Gastroesophageal sphincter (tissue), 3 donors: ENCODE results near the gene PTPN21.

ENCODE experiments used
- CTCF ChIP-seq, 4 experiments: fragments of 200-600 bp in 2 of 4; fragments of 450-650 bp in 2 of 4; sonication (generic) in 1 of 4; IDR thresholded peaks; one replicate each; pipeline ENCODE4 v1.5.1; 2017 to 2019; ENCODE audit warnings: antibody characterized with exemption in 4 of 4, mild to moderate bottlenecking in 2 of 4, moderate library complexity in 2 of 4
- EP300 ChIP-seq: sonication (generic); formaldehyde crosslinking; IDR thresholded peaks from one replicate; pipeline ENCODE4 v1.6.1; 2017; ENCODE audit warnings: antibody characterized with exemption, mild to moderate bottlenecking
- POLR2A ChIP-seq, 2 donors: fragments of 450-650 bp; IDR thresholded peaks; one replicate each; pipeline ENCODE4 v1.6.1; 2017; ENCODE audit warnings: antibody characterized with exemption in 2 of 2, mild to moderate bottlenecking in 2 of 2, moderate library complexity in 1 of 2

- TF ChIP-seq CTCF (IDR thresholded peaks at IDR 0.05) (no peak), POLR2A (IDR thresholded peaks at IDR 0.05) (no peak), EP300 (no peak)
These were observed 44.5 kb upstream of the PTPN21 start for GRCh38 chr14:88599326-88599725.
